GM10248 (cell line): ENCODE results near the gene IKZF2.

Source experiments
- CTCF ChIA-PET: fragments of 300-600 bp; sonication (Branson Sonifier 250); formaldehyde crosslinking; extraction: SDS; loops from one replicate; lab custom pipeline; 2021; ENCODE audit warnings: antibody characterized with exemption; lab: Yijun Ruan, JAX
- POLR2A ChIA-PET: fragments of 350-650 bp; sonication (Branson Sonifier 250); formaldehyde crosslinking; extraction: SDS; loops from one replicate; lab custom pipeline; 2020; ENCODE audit warnings: antibody characterized with exemption; lab: Yijun Ruan, JAX
- DNase-seq: peaks from one replicate; pipeline ENCODE4 v3.0.0; 2012; ENCODE audit errors: extremely low spot score
- TF ChIP-seq, protein P1 (sequence below): IDR thresholded peaks from 2 replicates; pipeline ENCODE4 v1.5.1; 2012; ENCODE audit warnings: mild to moderate bottlenecking, low read depth; ENCODE audit errors: extremely low read depth, missing control alignments, control extremely low read depth

IKZF2 gene

DNA sequence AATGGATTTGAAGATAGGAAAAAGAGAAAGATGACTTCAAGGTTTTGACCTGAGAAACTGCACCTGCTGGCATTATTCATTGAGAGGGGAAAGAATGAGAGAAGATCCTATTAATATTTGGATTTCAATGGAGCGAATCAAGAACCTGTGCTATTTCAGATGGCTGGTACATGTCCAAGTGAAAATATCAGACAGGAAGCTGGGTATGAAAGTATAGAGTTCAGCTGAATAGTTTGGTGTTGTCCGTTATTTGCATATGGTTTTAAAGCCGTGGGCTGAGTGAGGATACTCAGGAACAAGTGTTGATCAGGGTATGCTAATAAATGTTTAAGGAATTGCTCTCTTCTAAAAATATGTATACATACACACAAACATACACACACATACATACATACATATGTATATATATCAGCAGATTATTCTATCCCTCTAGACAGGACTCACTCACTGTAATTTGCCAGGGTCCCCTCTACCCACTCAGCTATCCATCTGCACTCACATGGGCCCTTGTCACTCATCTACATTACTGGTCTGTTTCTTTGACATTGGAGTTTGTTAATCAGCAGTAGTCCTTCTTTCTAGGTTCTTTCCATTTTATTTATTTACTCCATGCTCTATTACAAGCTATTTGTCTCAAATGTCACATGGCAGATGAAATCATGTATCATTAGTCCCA lies 33.9 kb upstream of the IKZF2 start:
- no peak for DNase-seq
- ChIA-PET CTCF (interaction anchor here (0.7 to 2.9 kb wide), 6 partner anchors 12 to 33 kb away, joined by 3 to 20 read pairs (median 4); no protein-coding TSS in a partner anchor), POLR2A (no interaction called here)
- TF ChIP-seq, protein P1, sequence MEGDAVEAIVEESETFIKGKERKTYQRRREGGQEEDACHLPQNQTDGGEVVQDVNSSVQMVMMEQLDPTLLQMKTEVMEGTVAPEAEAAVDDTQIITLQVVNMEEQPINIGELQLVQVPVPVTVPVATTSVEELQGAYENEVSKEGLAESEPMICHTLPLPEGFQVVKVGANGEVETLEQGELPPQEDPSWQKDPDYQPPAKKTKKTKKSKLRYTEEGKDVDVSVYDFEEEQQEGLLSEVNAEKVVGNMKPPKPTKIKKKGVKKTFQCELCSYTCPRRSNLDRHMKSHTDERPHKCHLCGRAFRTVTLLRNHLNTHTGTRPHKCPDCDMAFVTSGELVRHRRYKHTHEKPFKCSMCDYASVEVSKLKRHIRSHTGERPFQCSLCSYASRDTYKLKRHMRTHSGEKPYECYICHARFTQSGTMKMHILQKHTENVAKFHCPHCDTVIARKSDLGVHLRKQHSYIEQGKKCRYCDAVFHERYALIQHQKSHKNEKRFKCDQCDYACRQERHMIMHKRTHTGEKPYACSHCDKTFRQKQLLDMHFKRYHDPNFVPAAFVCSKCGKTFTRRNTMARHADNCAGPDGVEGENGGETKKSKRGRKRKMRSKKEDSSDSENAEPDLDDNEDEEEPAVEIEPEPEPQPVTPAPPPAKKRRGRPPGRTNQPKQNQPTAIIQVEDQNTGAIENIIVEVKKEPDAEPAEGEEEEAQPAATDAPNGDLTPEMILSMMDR, result no peak

DNA sequence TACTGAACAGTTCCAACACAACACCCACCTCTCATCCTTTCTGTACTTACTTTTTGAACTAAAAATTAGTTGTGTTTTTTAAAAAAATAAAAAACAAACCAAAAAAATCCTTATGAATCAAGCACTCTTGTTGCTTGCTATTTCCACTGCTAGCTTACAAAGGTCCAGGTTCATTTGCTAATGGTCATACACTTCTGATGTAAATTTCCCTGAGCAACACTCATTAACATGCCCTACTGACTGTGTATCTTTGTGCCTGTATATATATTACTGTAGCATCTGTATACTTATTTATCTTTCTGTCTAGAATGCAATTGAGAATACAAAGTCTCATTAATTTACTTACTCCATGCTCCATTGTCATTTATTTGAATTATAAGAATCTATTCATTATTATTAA lies 30.3 kb upstream of the IKZF2 start:
- ChIA-PET CTCF (interaction anchor here (0.9 kb wide), 1 partner anchor 20 kb away, joined by 3 read pairs; no protein-coding TSS in a partner anchor), POLR2A (no interaction called here)
- DNase-seq, result no peak
- TF ChIP-seq, protein P1, result no peak

- DNase-seq, result no peak
- CTCF ChIA-PET, result no interaction called here
- TF ChIP-seq, protein P1, result no peak
- POLR2A ChIA-PET, result no interaction called here
These were observed 26.3 kb upstream of the IKZF2 start for GRCh38 chr2:213177679-213178078.

DNA sequence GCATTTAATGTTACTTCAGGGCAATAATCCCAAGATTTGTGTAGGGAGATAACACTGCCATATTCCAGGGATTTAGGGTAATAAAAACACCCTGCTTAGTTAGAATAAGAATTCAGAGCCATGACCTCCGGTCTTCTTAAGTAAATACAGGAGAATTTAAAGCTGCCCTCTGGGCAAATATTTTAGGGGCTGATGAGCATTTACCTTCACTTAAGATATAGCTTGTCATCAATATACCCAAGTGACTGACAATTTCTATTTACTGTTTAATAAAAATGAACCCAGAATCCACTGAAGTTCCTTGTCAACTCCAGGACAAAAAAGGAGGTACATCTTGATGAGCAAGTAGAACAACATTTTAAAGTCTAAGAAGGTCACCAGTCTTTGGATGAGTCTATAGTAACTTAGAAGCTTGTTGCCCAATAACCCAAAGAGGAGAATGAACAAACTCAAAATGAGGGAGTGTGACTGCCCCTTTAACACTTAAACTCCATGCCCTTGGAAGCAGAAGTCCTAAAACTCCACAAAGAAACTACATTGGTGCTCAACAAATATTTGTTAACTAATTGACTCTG lies 24.3 kb upstream of the IKZF2 start:
- POLR2A ChIA-PET, result no interaction called here
- TF ChIP-seq, protein P1, result no peak
- DNase-seq, result no peak
- CTCF ChIA-PET, result interaction anchor here (5.6 kb wide), 1 partner anchor 22 kb away, joined by 32 read pairs; no protein-coding TSS in a partner anchor

DNA sequence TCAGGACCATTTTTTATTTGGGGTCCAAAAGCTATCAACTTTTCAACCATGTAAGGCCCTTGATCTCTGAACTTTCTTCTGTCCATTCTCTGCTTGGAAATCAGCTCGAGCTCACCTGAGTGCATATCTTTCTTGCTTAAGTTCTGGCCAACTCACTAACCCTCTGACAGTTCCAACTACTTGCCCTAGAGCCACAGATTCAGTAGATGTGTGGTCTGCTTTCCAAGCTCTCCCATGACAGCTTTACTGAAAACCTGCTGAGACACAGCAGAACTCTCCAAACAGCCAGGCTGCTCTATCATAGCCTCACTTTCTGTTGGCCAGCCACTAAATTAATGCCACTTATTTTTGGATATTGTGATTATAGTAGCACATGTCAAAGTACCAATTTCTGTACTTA lies 21.2 kb upstream of the IKZF2 start:
- ChIA-PET POLR2A (no interaction called here), CTCF (interaction anchor here (0.9 to 5.6 kb wide), 9 partner anchors 10 to 52 kb away, joined by 3 to 32 read pairs (median 4); partner anchors contain the start of gene IKZF2)
- no peak for DNase-seq
- TF ChIP-seq, protein P1, result no peak

DNA sequence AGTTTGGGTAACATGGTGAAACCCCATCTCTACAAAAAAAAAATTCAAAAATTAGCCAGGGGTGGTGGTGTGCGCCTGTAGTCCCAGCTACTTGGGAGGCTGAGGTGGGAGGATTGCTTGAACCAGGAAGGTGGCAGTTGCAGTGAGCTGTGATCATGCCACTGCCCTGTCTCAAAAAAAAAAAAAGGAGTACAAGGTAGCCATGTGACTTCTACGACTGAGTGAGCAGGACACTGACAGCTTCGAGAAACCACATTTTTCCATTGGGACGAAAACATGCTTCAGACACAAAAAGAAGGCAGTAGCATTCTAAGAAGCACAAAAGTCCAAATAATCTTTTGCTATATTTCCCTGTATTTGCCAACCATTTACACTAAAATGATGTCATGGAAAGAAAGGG lies 19.7 kb upstream of the IKZF2 start:
- no peak for DNase-seq
- ChIA-PET CTCF (interaction anchor here (2.6 to 5.6 kb wide), 3 partner anchors 14 to 18 kb away, joined by 7 to 32 read pairs (median 20); no protein-coding TSS in a partner anchor), POLR2A (no interaction called here)
- TF ChIP-seq, protein P1, result no peak
